ENCODE measurements around the gene GRIP2.

The GRIP2 gene

GRCh38 chr3:14541646-14542045, 1.5 kb upstream of the GRIP2 start:
- no peak for DNase-seq (ENCODE audit: insufficient read length, low spot score)
- no peak for FAIRE-seq

DNA sequence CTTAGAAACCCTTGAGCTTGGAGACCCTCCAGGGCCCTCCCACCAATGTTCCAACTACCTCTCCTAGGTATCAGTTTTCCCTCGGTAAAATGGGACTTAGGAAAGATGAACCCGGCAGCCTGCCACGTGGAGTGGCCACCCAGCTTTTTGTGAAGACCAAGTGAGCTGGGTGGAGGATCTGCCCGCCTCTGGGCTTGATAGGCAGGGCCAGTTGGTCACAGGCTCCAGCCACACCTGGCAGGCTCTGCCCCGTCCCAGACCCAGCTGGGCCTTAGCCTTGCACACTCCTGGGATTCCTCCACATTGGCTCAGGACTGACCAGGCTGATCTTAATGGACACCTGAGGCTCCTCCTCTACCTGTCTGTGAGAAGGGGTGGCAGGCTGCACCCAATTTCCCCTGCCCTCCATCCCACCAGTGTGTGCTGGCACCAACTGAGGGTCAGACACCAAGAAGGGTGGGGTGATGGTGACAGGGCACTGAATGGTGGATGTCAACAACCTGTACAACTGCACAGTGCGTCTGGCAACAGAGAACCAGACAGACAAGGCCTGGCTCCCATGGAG, 761 bp upstream of the GRIP2 start:
- FAIRE-seq: no peak
- no peak for DNase-seq (ENCODE audit: insufficient read length, low spot score)

DNA sequence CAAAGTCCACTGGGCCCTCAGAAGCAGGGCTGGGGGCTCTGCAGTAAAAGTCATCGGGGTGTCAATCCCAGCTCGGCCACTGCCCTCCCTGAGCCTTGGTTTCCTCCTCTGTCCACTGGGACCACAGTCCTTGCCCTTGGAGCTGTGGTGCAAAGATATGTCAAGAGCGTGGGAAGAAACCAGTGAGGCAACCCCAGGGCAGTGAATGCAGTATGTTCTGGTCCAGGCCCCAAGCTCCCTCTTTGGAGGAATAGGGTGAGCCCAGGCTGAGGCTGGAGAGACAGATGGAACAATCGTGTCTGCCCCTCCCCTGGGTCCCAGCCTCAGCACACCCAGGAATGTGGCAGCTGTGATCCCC, 779 bp downstream of the GRIP2 start:
- DNase-seq (ENCODE audit: insufficient read length, low spot score): no peak
- FAIRE-seq: no peak

DNA sequence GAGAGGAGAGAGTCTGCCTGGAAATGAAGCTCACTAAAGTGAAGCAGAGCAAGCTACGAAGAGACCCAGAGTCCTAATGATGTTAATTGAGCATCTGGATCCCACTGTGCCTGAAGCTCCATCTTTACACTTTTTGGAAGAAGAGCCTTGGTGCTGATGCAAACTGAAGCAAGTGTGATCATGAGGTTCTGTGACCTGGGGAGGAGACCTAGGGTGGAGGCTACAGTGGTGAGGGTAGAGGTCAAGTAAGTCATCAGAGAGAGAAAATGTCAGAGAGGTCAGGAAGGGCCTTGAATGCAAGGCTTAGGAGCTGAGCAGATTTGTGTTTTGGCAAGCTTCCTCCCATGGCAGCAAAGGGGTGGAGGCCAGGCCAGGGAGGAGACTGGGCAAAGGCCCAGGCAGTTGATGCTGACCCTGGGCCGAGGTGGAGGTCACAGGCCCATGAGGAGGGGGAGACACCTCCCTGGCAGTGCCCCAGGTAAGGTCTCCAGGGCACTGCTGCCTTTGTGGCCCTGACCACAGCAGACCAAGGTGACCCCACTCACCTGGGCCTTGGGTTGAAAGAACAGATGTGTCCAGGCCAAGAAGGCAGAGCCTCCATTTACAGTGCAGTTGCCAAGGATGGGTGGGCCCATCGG, 1.6 kb downstream of the GRIP2 start:
- no peak for FAIRE-seq
- no peak for DNase-seq (ENCODE audit: insufficient read length, low spot score)

DNA sequence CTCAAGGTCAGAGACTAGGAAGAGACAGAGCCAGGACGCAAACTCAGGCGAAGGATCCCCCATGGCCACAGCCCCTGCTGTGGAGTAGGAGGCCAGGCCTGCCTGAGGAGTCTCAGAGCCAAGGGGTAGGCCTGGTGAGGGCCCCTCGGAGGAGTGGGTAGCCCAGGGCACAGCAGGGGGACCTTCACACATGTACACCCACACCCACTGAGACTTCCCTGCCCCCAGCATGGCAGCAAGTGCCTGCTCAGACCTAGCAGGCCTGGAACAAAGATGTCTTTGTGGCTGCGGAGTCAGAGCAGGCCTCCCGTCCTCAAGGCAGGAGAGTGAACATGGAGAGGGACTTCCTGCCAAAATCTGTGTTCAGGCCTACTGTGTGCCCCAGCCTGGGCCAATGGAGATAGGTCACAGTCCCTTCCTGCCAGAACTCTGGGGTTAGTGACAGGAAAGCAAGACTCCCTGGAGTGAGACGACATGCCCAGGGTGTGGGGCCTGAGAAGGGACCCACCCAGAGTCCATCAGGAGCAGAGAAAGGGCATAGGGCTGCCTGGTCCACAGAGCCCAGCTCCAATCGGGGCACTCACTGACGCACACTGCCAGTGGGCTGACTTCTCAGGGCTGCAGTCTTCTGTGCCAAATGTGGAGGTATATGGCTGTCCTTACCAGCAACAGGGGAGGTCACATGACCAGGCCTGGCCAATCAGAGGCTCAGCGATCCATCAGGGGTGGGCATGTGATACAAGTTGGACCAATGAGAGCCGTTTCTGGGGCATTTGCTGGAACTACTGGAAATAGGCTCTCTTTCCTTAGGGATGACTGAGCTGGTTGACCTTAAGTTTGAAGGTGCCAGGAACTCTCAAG, 2.3 kb downstream of the GRIP2 start:
- DNase-seq (ENCODE audit: insufficient read length, low spot score): no peak
- FAIRE-seq: no peak

GRCh38 chr3:14536837-14537589, 3.1 kb downstream of the GRIP2 start:
- DNase-seq (ENCODE audit: insufficient read length, low spot score) (no peak), FAIRE-seq (no peak)

GRCh38 chr3:14536055-14536815, 3.9 kb downstream of the GRIP2 start:
- FAIRE-seq (no peak), DNase-seq (ENCODE audit: insufficient read length, low spot score) (no peak)

- FAIRE-seq: no peak
- DNase-seq (ENCODE audit: insufficient read length, low spot score): no peak
Measured at GRCh38 chr3:14535616-14536015, 4.5 kb downstream of the GRIP2 start.

GRCh38 chr3:14534516-14535191, 5.5 kb downstream of the GRIP2 start:
- no peak for FAIRE-seq

DNA sequence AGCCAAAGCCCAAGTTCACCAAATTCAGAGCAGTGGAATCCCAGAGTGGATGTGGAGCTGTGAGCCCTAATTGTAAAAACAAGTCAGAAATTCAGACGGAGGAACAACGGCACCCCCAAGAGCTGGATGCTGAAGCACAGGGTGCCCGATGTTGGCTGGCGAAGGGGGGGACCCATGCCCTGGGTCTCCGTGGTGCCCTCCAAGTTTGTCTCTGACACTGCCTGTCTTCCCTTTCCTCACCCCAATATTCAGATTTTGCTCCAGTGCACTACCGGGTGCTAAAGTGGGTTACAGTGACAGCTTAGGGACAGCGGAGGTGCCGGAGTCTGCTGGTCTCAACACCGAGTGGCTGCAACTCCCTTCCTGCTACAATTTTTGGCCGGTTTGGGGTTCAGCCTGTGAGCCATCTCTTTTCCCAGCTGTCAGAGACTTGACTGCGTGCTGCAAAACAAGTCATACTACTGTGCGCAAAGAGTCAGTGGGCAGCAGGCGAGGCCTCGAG, 6.6 kb downstream of the GRIP2 start:
- no peak for DNase-seq (ENCODE audit: insufficient read length, low spot score)
- FAIRE-seq: no peak

More at GRCh38 chr3:14534516-14535191, 5.5 kb downstream of the GRIP2 start:
- DNase-seq (ENCODE audit: insufficient read length, low spot score): no peak

- FAIRE-seq: no peak
- no peak for DNase-seq (ENCODE audit: insufficient read length, low spot score)
Measured at GRCh38 chr3:14532691-14533456, 7.3 kb downstream of the GRIP2 start.

GRCh38 chr3:14531856-14532395, 8.2 kb downstream of the GRIP2 start:
- no peak for DNase-seq (ENCODE audit: insufficient read length, low spot score)
- FAIRE-seq: no peak

- DNase-seq (ENCODE audit: insufficient read length, low spot score) (no peak), FAIRE-seq (no peak)
Measured at GRCh38 chr3:14528081-14528480, 12.1 kb downstream of the GRIP2 start.

DNA sequence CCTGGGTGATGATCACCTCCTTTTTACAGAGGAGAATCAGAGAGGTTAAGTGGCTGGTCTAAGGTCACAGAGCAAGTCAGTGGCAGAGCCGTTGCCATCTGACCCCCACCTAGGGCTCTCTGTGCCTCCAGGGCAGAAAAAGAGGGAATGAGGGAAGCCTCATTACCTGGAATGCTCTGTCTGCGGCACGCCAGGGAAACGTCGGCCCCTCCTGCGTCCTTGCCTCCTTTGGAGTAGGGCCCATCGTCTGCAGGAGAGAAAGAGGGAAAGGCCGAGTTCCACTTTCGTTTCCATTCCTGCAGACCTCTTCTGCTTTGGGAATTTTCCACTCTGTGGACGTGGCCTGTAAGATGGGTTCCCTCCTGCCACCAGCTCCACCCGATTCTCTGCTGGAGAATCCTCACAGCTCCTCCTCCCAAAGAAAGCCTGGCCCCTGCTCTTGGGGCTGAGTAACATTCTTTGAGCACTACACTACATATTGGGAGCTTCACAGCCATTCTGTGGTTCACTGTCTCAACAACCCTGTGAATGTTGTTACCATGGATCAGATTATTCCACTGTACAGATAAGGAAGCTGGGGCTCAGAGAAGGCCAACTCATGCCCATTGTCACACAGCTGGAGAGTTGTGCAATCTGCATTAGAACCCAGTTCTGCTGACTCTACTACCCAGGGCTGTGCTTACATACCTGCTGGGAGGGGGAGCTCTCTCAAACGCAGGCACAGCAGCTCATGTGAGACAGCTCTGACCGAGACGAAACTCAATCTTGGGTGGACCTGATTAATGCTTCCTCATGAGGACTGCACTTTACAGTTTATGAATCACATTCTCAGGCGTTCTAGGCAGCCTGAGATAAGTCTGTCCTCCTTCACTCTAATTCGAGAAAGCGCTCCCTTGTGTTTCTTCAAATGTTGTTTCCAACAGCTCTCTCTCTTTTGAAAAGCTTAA, 14.2 kb downstream of the GRIP2 start:
- FAIRE-seq: no peak
- no peak for DNase-seq (ENCODE audit: insufficient read length, low spot score)

GRCh38 chr3:14524920-14525660, 15.1 kb downstream of the GRIP2 start:
- DNase-seq (ENCODE audit: insufficient read length, low spot score) (no peak), FAIRE-seq (no peak)

GRCh38 chr3:14524311-14524711, 15.8 kb downstream of the GRIP2 start:
- no peak for DNase-seq (ENCODE audit: insufficient read length, low spot score)
- FAIRE-seq: no peak

GRCh38 chr3:14523792-14524191, 16.4 kb downstream of the GRIP2 start:
- DNase-seq (ENCODE audit: insufficient read length, low spot score) (no peak), FAIRE-seq (no peak)

Data from HTR-8/SVneo (cell line).